ENCODE results near the gene GRIK4.
"Not testable (repeated sequence)": the region's sequence is repeated elsewhere in the genome, so short reads cannot be mapped to it uniquely, and the experiment has no call there.

Gene GRIK4

GRCh38 chr11:120511116-120511819 lies at the start of gene GRIK4:
Gene GRIK4, plus strand, starts transcription at chr11:120511748. Its CDS starts 148,571 bp downstream, at chr11:120660319.
- DNase-seq = peak; percentile 88

DNA sequence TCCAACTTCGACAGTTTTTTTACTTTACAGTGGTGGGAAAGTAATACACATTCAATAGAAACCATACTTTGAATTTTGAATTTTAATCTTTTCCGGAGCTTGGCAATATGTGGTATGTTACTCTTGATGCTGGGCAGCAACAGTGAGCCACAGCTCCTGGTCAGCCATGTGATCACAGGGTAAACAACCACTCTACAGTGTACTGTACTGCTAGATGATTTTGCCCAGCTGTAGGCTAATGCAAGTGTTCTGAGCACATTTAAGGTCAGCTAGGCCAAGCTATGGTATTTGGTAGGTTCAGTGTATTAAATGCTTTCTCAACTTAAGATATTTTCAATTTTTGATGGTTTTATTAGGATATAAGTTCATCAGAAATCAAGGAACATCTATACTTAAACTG lies 48.7 kb upstream of the GRIK4 start:
- DNase-seq = no peak

GRCh38 chr11:120465921-120466534 lies 45.5 kb upstream of the GRIK4 start:
- DNase-seq = no peak

- DNase-seq = no peak
These were observed 43.9 kb upstream of the GRIK4 start for GRCh38 chr11:120467627-120468026.

DNA sequence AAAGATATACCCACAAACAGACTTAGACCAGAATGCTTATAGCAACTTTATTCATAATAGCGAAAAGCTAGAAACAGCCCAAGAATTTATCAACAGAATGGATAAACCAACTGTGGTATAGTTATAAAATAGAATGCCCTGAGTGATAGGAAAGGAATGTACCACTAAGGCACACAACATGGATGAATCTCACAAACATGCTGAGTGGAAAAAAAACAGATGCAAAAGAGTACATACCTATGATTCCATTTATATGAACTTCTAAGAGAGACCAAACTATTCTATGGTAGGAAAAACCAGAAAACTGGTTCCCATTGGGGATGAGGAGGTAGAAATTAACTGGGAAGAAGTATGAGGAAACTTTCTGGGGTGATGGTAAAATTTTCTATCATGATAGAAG lies 40.4 kb upstream of the GRIK4 start:
- no peak for DNase-seq

DNA sequence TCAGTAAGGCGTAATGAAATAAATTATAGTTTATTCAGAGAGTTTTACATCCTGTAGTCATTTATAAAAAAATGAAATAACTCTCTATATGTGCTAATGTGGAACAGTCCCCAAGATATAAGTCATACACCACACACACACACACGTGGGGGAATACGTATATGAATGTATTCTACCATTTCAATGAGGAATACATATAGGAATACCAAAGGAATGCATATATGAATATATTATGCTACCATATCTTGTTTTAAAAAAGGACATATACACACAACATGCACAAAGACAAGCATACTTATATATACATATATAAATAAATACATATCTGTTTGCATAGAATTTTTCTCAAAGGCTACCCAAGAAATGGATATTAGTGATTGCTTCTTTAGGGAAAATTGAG lies 39.6 kb upstream of the GRIK4 start:
- DNase-seq = no peak

DNA sequence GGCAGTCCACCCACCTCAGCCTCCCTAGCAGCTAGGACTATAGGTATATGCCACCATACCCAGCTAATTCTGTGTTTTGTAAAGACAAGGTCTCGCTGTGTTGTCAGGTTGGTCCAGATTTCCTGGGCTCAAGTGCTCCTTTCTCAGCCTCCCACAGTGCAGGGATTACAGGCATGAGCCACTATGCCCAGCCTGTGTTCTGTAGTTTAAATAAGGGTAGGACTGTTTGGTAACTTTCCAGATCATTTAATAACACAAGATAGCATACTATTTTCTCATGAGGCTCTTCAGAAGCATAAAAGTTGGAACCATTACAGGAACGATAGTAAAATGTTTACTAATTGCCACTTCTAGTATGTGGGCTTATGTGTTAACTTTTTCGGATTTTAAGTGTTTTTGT lies 38.0 kb upstream of the GRIK4 start:
- no peak for DNase-seq

- no peak for DNase-seq
These were observed 29.4 kb upstream of the GRIK4 start for GRCh38 chr11:120482149-120482548.

DNA sequence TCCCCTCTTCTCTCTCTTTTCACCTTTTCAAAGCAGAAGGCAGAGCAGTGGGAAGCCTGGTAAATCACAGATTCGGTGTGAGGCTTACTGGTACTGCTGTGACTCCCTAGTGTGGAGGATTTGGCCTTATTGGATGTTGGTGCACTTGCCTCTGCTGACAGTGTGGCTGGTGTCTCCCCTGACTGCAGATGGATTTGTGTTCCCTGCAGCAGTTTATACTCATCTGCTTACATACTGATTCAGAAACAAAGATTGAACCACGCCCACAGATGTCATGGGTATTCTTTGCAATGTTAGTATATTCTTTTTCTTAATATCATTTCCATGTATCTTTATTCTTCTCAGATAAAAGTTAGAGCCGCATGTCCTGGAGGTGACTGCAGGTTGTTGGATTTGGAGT lies 26.8 kb upstream of the GRIK4 start:
- no peak for DNase-seq

DNA sequence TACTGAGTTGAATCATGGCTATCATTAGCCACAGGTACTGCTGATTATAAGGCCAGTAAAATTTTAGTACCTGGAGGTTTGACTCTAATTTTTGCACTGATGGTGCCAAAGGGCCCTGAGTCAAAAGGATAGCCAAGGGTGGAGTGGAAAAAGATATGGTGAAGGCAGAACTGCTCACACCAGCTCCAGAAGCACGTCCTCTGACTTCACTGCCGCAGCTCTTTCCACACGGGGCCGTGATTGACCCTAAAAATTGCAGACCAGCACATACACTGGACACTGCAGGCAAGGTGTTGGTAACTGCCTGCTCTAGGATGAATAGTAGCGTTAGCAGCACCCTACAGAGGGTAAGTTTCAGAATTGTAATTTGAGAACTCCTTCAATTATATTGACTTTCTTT lies 25.4 kb upstream of the GRIK4 start:
- DNase-seq = no peak

DNA sequence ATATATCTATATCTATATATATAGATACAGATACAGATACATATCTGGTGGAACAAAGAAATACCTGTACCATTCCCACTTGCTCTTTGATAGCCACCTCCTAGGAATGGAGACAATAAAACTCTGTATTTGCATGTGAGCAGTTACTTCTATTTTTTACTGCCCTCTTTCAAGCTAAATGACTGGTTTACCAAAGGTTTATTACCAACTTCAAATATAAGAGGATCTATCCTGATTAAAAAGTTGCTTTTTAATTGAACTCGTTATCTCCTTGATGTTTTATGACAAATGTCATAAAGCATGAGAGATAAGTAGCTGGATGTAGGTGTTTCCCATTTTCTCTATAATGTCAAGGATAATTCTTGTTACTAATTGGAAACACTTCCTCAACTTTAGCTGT lies 21.7 kb upstream of the GRIK4 start:
- no peak for DNase-seq

- no peak for DNase-seq
These were observed 19.1 kb upstream of the GRIK4 start for GRCh38 chr11:120492486-120492885.

GRCh38 chr11:120494595-120494994 lies 17.0 kb upstream of the GRIK4 start:
- no peak for DNase-seq

DNA sequence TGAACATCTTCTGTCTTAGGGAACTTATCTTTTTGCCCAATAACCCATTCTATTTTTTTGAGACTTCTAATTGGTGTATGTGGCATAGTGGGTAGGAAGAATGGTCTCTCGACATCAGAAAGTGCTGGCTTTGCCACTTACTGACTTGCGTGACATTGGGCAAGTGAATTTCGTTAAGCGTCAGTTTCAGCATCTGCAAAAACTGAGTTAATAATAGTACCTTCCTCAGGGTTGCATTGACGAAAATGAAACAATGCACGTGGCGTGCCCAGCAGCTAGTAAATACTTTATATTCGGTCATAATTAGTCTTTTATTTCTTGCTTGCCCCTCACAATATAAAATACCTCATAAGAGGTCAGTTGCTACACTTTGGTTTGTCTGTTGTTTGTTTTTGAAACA lies 12.5 kb upstream of the GRIK4 start:
- DNase-seq = no peak

DNA sequence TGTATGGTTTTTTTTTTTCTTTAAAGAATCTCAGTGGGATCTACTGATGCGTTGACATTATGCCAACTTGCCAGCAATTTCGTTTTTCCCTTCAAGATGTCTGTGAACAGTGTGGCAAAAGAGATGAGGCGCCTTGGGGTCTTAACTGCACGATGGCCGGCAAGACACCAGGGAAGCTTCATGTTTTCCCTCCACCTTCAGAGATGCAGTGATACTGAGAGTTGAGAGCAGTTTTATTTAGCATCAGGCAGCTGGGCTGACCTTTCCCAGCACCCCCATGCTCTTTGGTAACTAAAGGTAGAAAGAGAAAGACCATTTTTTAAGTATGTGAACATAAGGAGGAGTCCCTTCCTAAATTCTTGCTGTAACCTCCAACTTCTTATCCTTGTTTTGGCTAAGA lies 11.7 kb upstream of the GRIK4 start:
- no peak for DNase-seq

GRCh38 chr11:120500414-120501071 lies 11.0 kb upstream of the GRIK4 start:
- DNase-seq = no peak

DNA sequence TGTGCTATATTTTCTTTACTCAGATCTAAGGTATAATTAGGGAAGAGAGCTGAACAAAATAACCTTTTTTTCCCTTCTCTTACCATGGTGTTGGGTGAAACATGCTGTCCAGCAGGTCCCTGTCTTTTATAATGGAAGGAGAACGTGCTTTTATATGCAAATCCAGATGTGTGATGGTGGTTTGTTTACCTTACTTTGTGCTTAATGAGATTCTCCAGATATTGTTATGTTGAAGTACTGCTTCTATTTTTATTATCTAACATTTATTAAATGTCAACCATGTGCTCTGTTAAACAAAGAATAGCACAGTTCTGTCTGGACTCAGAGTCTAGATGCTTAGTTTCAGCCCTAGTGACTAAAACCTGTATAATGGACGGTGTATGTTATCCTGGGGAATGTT lies 10.1 kb upstream of the GRIK4 start:
- no peak for DNase-seq

DNA sequence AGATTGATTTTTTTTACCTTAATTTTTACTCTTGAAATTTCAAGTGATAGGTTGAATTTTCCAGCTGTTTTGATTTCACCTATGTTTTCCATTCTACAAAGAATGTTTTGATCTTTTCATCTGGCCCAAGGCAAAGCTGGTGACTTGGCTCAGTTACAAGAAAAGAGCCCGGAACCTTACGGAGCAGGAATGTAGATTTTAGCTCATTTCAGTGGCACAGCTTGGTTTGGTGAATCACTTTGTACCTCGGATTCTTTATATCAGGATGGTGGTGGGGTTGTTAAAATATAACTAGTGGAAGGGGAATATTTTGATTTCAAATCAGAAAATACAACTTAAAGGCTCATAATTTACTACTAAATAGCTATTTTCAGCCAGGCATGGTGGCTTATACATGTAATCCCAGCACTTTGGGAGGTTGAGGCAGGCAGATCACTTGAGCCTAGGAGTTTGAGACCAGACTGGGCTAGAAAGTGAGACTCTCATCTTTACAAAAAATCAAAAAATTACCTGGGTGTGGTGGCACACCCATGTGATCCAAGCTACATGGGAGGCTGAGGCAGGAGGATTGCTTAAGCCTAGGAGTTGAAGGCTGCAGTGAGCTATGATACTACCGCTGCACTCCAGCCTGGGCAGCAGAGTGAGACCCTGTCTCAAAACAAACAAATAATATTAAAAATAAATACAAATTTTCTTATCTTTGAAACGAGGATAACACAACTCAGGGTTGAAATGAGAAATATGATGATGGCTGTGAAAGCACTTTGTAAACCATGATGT lies 9.4 kb upstream of the GRIK4 start:
- no peak for DNase-seq

- not testable (repeated sequence) for DNase-seq
These were observed 8.0 kb upstream of the GRIK4 start for GRCh38 chr11:120503529-120503928.

DNA sequence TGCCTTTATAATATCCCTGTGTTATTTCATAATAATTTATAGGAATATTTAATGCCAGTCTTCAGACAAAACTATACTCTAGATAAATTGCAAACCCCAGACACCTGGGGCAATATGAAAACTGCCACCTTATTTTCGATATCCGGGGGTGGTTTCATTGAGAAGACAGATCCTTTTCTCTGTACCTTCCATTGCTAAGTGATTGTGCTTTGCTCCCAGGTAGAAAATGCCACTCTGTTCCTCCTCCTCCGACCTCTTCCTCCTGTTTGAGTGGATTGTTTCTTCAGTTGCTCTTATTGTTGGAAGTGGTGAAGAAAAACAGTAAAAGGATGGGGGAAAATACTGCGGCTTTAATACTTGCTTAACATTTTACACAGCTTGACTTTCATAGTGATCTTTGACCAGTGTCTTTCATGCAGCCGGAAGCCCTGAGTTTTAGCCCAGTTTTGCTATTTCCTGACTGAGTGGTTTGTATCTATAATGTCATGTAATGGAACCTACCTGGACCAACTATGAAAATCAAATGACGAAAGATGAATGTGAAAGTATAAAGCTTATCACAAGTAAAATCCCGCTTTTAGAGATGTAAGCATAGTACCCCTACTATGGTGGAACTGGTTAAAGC lies 5.6 kb upstream of the GRIK4 start:
- DNase-seq = no peak

- DNase-seq = no peak
These were observed 2.0 kb upstream of the GRIK4 start for GRCh38 chr11:120509346-120510053.

- DNase-seq = no peak
These were observed 987 bp upstream of the GRIK4 start for GRCh38 chr11:120510406-120511115.
